Measurements from ENCODE around the gene RHBDL2. TPM values are rescaled to one million over a fixed set of nuclear protein-coding genes. Genes with fewer than 3 reads are reported as not detected.
"Not testable (repeated sequence)": the region's sequence is repeated elsewhere in the genome, so short reads cannot be mapped to it uniquely, and the experiment has no call there.

The RHBDL2 gene
- total RNA-seq, 1 donor from 2014 or later: not detected

DNA sequence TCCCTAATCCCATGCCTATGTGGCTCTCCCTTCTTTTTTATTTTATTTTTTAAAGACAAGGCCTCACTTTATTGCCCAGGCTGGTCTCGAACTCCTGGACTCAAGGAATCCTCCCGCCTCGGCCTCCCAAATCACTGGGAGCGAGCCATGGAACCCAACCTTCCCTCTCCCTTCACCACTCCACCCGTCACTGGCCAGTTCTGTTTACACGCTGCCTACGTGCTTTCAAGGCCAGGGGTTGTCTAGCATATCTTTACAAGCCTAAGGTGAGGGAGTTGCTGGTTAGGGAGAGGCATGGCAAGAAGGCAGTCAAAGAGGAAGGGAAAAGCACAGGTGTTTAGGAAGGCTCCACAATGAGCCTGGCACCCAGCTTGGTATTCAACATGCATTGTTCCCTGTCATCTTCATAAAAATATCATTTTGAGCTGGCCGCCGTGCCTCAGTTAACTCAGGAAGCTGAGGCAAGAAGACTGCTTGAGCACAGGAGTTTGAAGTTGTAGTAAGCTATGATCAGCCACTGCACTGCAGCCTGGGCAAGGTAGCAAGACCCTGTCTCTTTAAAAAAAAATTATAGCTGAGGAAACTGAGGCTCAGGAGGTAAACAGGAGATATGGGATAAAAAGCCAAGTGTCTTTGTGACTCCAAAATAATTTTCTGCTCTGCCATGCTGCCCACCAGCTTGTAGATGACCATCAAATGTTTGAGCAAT, 1.1 kb downstream of the RHBDL2 start:
- intact Hi-C loops (cut with micrococcal nuclease): no loop called here
- ATAC-seq: no peak
- DNase-seq: no peak

DNA sequence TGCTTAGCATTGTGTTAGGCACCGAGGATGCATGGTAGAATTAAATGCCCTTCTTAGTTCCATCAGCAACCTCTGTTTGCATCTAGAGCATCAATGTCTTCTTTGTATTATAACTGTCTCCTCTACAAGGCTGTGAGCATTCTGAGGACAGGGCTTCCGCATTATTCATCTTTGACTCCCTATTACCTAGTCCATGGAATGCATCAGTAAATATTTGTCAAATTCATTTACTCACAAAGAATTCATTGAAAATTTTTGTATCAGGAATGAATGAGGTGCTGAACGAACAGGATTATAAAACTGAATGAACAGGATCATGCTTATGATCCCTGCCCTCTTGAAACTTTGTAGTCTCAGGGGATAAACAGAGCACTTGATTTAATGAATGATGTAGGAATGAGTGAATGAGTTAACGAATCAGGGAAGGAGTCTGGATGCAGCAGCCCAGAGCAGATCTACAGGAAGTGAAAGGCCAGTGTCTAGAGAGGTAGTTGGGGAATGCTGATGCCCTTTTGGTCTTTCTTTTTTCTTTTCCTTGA, 2.8 kb downstream of the RHBDL2 start:
- DNase-seq (no peak), ATAC-seq (no peak)
- intact Hi-C loops (cut with micrococcal nuclease): no loop called here

DNA sequence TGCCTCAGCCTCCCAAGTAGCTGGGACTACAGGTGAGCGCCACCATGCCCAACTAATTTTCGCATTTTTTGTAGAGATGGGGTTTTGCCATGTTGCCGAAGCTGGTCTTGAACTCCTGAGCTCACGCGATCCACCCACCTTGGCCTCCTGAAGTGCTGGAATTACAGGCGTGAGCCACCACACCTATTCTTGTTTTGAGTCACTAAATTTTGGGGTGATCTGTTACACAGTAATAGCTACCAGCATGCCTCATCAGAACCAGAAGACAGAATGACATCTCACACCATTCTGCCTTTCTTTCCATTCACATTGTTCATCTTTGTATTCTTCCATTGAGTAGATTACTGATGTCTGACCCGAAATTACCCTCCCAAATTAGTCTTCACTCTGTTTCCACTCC, 9.1 kb downstream of the RHBDL2 start:
- intact Hi-C loops (cut with micrococcal nuclease): no loop called here
- ATAC-seq: no peak
- no peak for DNase-seq

DNA sequence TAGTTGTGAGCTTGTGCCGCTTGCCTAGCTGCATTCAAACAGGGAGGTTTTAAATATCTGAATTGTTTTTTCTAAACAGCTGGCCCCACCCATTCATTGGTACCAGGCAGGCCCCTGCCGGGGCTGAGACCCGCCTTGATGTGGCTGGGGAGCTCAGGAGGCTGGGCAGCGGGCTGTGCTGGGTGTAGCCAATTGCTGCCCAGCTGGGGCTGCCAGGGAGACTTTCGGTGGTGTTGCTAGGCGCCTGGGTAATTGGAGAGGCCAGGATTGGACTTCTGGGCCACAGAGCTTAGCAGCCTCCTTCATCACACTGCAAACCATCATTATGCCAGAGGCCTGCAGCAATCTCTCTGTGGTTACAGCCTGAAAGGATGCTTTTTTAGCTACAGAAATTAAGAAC, 12.2 kb downstream of the RHBDL2 start:
- DNase-seq (no peak), ATAC-seq (no peak)
- intact Hi-C loops (cut with micrococcal nuclease): no loop called here

DNA sequence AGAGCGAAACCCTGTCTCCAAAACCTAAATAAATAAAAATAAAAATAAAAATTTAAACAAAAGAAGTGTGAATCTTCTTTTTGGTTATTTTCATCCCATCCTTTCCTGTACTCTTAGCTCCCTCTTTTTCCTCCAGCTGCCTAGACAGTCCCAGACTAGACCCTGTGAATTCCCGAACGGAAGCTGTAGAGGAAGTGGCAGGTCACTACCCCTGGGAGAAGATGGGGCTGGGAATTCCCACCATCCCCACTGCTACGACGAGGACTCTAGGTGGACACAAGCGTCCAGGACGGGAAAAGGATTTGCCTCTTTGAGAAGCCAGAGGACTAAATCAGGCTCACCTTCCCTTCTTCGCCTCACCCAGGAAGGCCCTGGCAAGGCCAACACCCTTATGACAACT, 12.6 kb downstream of the RHBDL2 start:
- DNase-seq: peak; percentile 30
- ATAC-seq: peak; percentile 45
- intact Hi-C loops (cut with micrococcal nuclease): no loop called here

DNA sequence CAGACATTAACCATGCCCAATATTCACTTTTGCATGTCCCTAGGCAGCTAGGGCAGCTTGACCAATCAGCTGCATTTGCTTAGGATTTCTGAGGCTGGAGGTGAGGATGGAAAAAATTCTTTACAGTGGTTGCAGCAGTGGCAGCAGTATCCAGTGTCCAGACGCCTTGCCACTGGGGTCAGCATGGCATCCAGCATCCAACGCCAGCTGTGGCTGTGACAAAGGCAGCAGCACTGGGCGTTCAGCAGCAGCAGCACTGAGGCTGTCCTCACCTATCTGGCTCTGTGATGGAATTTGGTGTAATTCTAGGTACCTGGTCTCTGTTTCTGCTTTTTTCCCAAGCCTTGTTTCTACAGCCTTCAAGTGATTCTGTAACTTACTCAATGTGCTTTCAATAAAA, 15.5 kb downstream of the RHBDL2 start:
- DNase-seq (no peak), ATAC-seq (no peak)
- intact Hi-C loops (cut with micrococcal nuclease): no loop called here

DNA sequence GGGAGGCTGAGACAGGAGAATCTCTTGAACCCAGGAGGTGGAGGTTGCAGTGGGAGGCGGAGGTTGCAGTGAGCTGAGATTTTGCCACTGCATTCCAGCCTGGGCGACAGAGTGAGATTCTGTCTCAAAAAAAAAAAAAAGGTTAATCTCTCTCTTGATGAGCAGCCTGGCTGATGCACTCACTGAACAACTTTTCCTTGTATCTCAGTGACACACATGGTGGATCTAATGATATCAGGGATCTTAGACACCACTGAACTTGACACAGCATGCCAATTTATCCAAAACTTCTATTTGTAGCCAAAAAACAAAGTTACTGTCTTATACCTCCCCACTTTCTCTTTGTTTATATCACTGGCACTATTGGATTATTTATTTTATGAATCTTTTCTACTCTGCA, 16.2 kb downstream of the RHBDL2 start:
- DNase-seq: no peak
- no peak for ATAC-seq
- intact Hi-C loops (cut with micrococcal nuclease): no loop called here

DNA sequence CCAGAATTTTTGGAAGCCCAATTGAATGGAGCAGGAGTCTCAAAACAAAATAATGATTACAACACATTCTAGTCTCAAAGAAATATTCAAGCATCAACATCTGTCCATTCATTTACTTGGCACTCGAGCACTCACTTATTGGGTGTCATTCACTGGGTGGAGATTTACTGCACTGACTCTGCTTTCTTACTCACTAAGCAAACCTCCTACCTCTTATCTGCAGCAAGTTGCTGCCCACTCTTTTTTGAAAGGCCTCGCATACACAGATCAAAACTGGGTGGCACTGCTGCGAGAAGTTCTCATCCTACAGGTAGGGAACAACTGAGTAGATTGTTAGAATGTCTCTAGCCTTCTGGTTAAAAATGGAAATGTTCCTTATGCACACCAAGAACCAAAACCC, 18.0 kb downstream of the RHBDL2 start:
- intact Hi-C loops (cut with micrococcal nuclease): no loop called here
- ATAC-seq: no peak
- no peak for DNase-seq

DNA sequence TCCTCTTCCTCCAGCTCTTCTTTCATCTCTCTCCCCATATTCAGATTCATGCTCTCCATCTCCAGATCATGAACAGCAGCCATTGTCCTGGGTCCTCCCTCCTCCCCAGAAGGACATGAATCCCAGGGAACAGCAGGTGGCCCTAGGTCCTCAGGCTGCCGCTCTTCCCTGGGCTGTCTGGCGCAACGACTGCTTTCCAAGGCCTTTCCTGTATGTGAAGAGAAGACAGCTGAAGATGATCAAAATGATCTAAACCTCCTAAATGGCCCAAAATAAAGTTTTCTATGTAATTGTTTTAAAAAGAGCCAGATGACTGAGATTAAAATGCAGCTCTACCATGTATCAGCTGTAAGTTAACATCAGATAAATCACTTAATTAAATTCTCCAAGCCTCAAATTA, 22.5 kb downstream of the RHBDL2 start:
- DNase-seq (no peak), ATAC-seq (peak; percentile 40)
- intact Hi-C loops (cut with micrococcal nuclease): no loop called here

DNA sequence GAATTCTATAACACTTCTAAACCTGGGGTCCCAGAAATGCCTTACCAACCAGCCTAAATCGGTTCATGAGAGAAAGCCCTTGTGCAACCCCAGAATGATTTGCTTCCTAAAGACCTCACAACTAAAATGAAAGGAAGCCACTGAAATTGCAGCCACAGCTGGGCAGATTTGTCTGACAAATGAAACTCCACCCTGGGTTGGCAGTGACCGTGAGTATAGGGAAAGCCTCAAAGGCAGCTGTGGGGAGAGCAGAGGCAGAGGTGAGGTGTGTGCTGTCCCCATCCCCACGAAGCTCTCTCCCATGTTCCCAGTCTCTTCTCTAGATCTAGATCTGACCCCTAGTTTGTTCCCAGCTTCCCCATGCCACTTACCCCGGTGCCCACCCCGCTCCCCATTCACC, 23.1 kb downstream of the RHBDL2 start:
- no peak for DNase-seq
- ATAC-seq: no peak
- intact Hi-C loops (cut with micrococcal nuclease): no loop called here

DNA sequence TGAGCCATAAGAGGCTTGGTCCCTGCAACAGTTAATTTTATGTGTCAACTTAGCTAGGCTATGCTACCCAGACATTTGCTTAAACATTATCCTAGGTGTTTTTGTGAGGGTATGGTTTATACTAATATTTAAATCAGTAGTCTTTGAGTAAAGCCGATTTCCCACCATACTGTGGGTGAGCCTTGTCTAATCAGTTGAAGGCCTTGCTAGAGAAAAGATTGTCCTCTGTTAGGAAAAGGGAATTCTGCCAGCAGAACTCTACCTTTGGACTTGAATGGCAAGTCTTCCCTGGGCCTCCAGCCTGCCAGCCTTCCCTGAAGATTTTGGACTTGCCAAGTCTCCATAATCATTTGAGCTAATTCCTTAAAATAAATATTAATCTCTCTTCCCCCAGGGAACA, 23.9 kb downstream of the RHBDL2 start:
- no peak for ATAC-seq
- DNase-seq: no peak
- intact Hi-C loops (cut with micrococcal nuclease): no loop called here

DNA sequence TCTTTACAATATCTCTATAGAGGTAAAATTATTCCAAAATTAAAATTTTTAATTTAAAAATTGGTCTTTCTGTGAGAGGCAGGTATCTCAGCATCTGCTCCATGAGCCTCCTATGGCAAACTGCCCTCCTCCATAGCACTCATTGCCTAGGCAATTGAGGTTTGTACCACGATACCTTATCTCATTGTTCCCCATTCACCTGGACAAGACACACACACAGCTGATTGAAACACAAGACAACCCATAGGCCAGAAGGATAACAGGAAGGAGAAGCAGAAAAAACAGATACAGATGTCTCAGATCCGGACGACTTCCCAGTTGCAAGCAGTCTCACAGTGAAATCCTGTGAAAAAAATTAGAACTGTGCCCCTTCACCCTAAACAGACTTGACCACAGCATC, 24.3 kb downstream of the RHBDL2 start:
- ATAC-seq (no peak), DNase-seq (no peak)
- intact Hi-C loops (cut with micrococcal nuclease): no loop called here

DNA sequence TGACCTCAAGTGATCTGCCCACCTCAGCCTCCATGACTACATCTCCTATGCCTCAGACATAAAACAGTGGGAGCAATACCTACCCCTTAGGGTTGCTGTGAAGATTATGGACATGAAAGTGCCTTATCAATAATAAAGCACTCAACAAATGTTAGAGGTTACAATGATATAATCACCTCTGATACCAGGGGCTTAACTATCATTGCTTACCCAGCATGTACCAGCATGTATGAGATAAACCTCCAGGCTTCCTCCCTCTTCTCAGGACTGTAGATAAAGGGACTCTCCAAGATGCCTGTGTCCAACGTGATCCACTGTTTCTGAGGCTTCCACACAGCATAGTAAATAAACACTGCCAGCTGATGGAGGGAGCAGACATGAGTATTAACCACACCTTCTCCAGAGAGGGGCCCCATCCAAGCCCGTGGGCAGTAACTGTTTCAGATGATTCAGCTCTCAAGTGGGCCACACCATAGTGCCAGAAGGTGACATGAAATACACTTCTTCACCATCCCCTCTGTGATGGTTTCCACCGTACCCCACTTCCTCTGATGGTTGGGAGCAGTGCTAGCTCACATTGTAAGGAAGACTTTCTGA, 26.2 kb downstream of the RHBDL2 start:
- no peak for DNase-seq
- no peak for ATAC-seq

DNA sequence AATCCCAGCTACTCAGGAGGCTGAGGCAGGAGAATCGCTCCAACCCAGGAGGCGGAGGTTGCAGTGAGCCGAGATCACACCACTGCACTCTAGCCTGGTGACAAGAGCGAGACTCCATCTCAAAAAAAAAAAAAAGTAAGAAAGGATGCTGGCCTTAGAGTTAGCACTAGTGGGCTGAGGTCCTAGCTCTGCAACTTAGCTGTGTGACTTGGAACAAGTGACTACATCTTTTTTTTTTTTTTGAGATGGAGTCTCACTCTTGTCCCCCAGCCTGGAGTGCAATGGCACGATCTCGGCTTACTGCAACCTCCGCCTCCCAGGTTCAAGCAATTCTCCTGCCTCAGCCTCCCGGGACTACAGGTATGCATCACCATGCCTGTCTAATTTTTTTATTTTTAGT, 26.7 kb downstream of the RHBDL2 start:
- ATAC-seq; intact Hi-C loops (cut with micrococcal nuclease); DNase-seq: not testable (repeated sequence)

More for the DNA sequence above, 26.2 kb downstream of the RHBDL2 start:
- intact Hi-C loops (cut with micrococcal nuclease): no loop called here

DNA sequence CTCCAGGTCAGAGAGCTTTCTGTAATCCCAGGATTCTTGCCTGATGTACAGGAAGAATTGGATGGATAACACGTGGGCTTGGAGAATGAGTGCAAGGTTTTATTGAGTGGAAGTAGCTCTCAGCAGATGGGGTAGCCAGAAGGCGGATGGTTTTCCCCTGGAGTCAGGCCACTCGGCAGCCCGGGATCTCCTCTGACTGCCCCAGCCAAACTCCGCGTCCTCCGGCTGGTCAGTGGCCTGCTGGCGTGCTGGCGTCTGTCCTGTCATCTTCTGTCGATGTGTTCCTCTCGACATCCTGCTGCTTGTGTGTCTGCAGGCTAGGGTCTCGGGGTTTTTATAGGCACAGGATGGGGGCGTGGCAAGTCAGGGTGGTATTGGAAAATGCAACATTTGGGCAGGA, 32.8 kb downstream of the RHBDL2 start:
- intact Hi-C loops (cut with micrococcal nuclease): no loop called here
- ATAC-seq: no peak
- no peak for DNase-seq

DNA sequence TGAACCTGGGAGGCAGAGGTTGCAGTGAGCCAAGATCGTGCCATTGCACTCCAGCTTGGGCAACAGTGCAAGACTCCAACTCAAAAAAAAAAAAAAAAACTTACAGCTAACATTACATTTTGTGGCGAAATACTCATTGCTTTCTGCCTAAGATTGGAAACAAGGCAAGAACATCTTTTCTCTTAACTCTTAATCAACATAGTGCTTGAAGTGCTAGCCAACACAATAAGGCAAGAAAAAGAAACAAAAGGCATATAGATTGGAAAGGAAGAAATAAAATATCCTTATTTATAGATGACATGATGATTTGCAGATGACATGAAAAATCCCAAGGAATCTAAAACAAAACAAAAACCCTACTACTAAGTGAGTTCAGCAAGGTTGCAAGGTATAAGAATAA, 35.6 kb downstream of the RHBDL2 start:
- ATAC-seq: no peak
- DNase-seq: no peak
- intact Hi-C loops (cut with micrococcal nuclease): no loop called here

DNA sequence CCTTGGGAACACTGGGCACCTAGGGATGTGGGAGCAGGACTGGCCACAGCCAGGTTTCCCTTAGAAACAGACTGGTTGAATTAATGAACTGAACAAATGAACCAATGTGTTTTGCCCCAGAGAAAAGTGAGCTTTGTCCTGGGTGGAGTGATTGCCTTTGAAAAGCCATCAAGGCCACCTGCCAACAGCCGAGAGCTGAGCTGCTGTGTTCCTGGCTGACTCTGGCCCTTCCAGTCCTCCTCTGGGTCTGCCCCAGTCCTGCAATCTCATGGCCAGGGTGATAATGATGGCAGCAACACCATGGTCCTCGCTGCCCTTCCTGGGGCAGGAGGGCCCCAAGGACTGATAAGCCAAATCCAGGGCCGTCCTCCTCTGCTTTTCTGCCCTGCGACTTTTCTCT, 42.1 kb downstream of the RHBDL2 start:
- DNase-seq (peak; percentile 34), ATAC-seq (peak; percentile 88)
- intact Hi-C loops (cut with micrococcal nuclease): no loop called here

DNA sequence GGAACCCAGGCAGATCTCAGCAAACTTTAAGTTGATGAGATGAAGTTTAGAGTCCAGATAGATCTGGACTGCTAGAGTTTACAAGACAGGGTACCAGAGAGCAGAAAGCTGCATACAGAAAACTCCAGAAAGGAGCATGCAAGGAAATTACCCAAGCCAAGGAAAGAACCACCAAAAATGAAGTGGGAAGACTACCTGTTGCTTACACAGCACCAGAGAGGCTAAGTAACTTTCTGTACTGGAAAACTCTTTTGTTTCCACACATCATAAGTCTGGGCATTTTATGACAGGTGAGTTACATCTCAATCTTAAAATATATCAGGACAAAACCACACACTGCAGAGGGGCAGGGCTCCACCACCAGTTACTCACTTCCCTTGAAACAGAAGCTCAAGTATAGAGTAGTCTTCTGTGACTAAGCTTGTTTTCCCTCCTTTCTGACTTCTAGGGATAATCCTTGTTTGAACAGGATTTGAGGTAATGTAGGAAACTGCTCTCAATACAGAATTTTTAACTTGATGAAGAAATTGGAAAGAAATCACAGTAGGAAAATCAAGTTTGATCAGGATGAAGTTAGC, 42.9 kb downstream of the RHBDL2 start:
- DNase-seq (no peak), ATAC-seq (no peak)
- intact Hi-C loops (cut with micrococcal nuclease): no loop called here

DNA sequence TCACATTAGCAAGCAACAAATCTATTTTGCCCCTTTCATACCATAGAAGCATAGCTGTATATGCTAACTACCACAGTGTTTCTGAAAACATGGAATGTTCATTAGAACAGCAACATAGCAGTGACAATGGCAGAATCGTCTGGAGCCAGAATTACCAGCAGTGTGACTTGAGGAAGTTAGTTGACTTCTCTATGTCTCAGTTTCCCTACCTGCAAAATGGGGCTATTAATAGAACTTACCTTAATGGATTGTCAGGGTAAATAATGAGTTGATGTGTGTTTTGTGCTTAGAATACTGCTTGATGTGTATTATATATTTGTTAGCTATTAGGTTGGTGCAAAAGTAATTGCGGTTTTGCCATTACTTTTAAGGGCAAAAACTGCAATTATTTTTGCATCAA, 45.5 kb downstream of the RHBDL2 start:
- intact Hi-C loops (cut with micrococcal nuclease): no loop called here
- ATAC-seq (no peak), DNase-seq (no peak)

DNA sequence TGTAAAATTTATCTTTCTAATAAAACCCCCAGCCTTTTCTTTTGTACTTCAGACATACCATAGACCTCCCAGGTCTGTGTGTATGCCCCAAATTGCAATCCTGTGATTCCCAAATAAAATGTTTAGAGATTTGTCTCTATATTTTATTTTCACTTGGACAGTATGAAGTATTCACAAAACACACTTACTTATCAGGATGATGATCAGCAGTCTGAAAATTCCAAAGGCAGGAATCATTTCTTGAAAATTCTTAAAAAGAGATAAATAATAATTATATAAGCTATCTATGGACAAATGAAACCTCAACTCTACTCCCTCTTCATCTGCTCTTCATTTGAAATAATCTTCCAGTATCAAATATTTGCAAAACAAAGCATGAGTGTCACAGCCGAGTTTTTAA, 48.7 kb downstream of the RHBDL2 start:
- ATAC-seq (no peak), DNase-seq (no peak)
- intact Hi-C loops (cut with micrococcal nuclease): no loop called here

DNA sequence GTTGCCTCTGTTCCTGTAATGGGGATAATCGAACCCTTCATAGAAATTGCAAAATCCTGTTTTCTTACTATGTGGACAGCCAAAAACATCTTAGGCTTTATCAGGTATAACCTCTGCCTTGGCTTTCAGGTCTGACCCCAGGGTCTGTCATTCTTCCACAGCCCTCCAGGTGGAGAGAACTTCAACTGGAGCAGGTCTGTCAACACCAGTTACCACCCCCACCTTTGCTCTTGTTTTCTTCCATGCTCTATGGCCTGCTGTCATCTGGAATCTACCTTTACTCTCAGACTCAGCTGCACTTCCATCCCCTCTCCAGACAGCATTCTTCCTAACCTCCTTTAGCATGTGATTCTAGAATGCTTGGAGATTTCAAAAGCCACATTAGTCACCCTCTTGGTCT, 49.9 kb downstream of the RHBDL2 start:
- intact Hi-C loops (cut with micrococcal nuclease): no loop called here
- no peak for DNase-seq
- no peak for ATAC-seq

Data from left ventricle myocardium superior (tissue), 1 donor.